PC-3 (cell line): ENCODE results near the gene LYPLA2. TPM values are rescaled to one million over a fixed set of nuclear protein-coding genes. Genes with fewer than 3 reads are reported as not detected.

Experiments used
- ATAC-seq: fragments of 200-7000 bp; cut with Tn5 transposase; 2 replicates; pipeline ENCODE4 v1.9.1; 2020; ENCODE audit warnings: mild to moderate bottlenecking, moderate library complexity
- BruUV-seq: library from RNA; stranded (reverse); fragments of 400-500 nt; replicated peaks from 2 replicates; lab custom pipeline; 2021; lab: Mats Ljungman, UMichigan
- CTCF ChIA-PET: fragments of 300-600 bp; sonication (Branson Sonifier 250); formaldehyde crosslinking; loops from one replicate; lab custom pipeline; 2022; ENCODE audit warnings: antibody characterized with exemption; lab: Charles Lee
- POLR2A ChIA-PET: fragments of 300-600 bp; sonication (Branson Sonifier 250); formaldehyde crosslinking; loops from one replicate; lab custom pipeline; 2022; ENCODE audit warnings: antibody characterized with exemption; ENCODE audit not compliant: unreplicated experiment; lab: Charles Lee
- DNase-seq: peaks from one replicate; pipeline ENCODE4 v3.0.0-alpha.2; 2015
- H2AFZ ChIP-seq: fragments of 300-600 bp; sonication (generic); 2 replicates; pipeline ENCODE4 v1.6.0; 2016; ENCODE audit warnings: antibody characterized with exemption, low read length
- H3F3A ChIP-seq: fragments of 300-600 bp; sonication (generic); one replicate; pipeline ENCODE4 v1.6.0; 2017; ENCODE audit warnings: antibody characterized with exemption, low read length, control low read depth, mild to moderate bottlenecking; ENCODE audit not compliant: unreplicated experiment
- H3K27ac ChIP-seq: fragments of 300-600 bp; sonication (generic); 2 replicates; pipeline ENCODE4 v1.5.1; 2016; ENCODE audit warnings: mild to moderate bottlenecking, low read length
- H3K27me3 ChIP-seq: fragments of 300-600 bp; sonication (generic); 2 replicates; pipeline ENCODE4 v1.6.1; 2016; ENCODE audit warnings: low read length, mixed read lengths
- H3K36me3 ChIP-seq: fragments of 300-600 bp; sonication (generic); 2 replicates; pipeline ENCODE4 v1.6.1; 2016; ENCODE audit warnings: low read depth, mixed run types, low read length, mixed read lengths
- H3K4me1 ChIP-seq: fragments of 300-600 bp; sonication (generic); 2 replicates; pipeline ENCODE4 v1.5.1; 2016; ENCODE audit warnings: low read length; ENCODE audit not compliant: insufficient read depth
- H3K4me2 ChIP-seq: fragments of 300-600 bp; sonication (generic); 2 replicates; pipeline ENCODE4 v1.6.0; 2016; ENCODE audit warnings: low read length
- H3K4me3 ChIP-seq: fragments of 300-600 bp; sonication (generic); 2 replicates; pipeline ENCODE4 v1.5.1; 2016; ENCODE audit warnings: mild to moderate bottlenecking, low read length, mixed read lengths
- H3K79me2 ChIP-seq: fragments of 300-600 bp; sonication (generic); 2 replicates; pipeline ENCODE4 v1.6.1; 2017; ENCODE audit warnings: low read length, mixed read lengths
- H3K9ac ChIP-seq: fragments of 300-600 bp; sonication (generic); 2 replicates; pipeline ENCODE4 v1.6.0; 2016; ENCODE audit warnings: mild to moderate bottlenecking, low read length
- H3K9me2 ChIP-seq: fragments of 300-600 bp; sonication (generic); replicated peaks from 2 replicates; pipeline ENCODE4 v1.6.1; 2016; ENCODE audit warnings: mixed run types, low read length, mixed read lengths
- H3K9me3 ChIP-seq: fragments of 300-600 bp; sonication (generic); 2 replicates; pipeline ENCODE4 v1.6.1; 2016; ENCODE audit warnings: low read length, mixed read lengths
- H4K20me1 ChIP-seq: fragments of 300-600 bp; sonication (generic); 2 replicates; pipeline ENCODE4 v1.6.1; 2016; ENCODE audit warnings: low read length, mixed read lengths
- EZH2 ChIP-seq: fragments of 300-600 bp; sonication (generic); IDR thresholded peaks from one replicate; pipeline ENCODE4 v1.6.1; 2017; ENCODE audit warnings: antibody characterized with exemption, mild to moderate bottlenecking, low read length; ENCODE audit not compliant: unreplicated experiment
- EZH2phosphoT487 ChIP-seq: fragments of 300-600 bp; sonication (generic); IDR thresholded peaks from 2 replicates; pipeline ENCODE4 v1.6.1; 2018; ENCODE audit warnings: mild to moderate bottlenecking, antibody characterized with exemption, low read length, borderline replicate concordance
- intact Hi-C: fragments of 100-400 bp; cut with micrococcal nuclease; formaldehyde crosslinking; loops from 2 replicates; pipeline ENCODE4 v1.9.0; 2023
- total RNA-seq: library from RNA; depleted of rRNA; stranded (reverse); fragments of >200 nt; gene quantifications from 2 replicates; pipeline ENCODE4 v1.2.3, GENCODE V29; 2014
- TF ChIP-seq, protein P1 (sequence below): fragments of 300-600 bp; sonication (generic); conservative IDR thresholded peaks from 2 replicates; pipeline ENCODE4 v1.5.1; 2017; ENCODE audit warnings: antibody characterized with exemption, low read depth, mild to moderate bottlenecking, low read length

LYPLA2 gene
- total RNA-seq, 1 experiment from 2014 or later: 142 TPM

DNA sequence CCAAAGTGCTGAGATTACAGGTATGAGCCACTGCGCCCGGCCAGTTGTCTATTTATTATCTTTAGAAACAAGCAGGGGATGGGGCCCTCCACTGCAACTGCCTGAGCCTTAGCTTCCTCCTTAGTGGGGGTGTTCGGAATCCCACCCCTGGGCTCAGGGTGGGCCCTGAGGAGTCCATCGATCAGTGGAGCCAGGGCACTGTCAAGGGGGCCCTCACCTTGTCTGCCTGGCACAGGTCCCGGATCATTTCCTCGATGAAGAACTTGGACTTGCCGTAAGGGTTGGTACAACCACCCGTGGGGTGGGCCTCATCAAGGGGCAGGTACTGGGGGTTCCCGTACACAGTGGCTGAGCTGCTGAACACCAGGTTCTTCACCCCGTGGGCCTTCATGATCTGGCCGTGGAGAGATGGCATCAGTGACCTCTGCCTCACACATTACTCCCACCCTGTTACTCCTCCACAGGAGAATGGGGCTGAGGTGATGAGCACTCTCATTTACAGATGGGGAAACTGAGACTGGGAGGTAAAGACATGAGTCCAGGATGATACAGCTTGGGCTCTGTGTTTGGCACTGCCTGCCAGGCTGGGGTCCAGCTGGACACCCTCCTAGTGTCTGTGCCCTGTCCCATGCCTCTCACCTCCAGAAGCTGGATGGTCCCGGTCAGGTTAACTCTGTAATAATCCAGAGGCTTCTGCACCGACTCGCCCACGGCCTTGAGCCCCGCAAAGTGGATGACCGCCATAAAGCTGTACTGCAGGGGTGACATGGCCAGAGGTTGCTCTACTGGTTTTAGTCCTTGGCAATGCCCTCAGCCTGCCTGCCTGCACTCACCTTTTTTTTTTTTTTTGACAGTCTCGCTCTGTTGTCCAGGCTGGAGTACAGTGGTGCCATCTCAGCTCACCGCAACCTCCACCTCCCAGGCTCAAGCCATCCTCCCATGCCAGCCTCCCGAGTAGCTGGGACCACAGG lies 6.8 kb downstream of the LYPLA2 start:
- ATAC-seq: no peak
- ChIA-PET POLR2A (interaction anchor here (0.6 kb wide), 1 partner anchor 454 kb away, joined by 3 read pairs; the partner anchor contains the start of gene HNRNPR), CTCF (interaction anchor here (0.6 to 2.2 kb wide), 2 partner anchors 20 to 26 kb away, joined by 3 to 10 read pairs; partner anchors contain the start of gene PITHD1)
- H3K4me3 ChIP-seq: no peak overlapping the region
- intact Hi-C loops: no loop called here
- peaks cover 19% of the 10 kb centered on the region for H3K79me2 ChIP-seq
- H3K4me2 ChIP-seq: no peak overlapping the region
- H3K27me3 ChIP-seq: no peaks in the 10 kb centered on the region
- no peak overlapping the region for H3K9ac ChIP-seq
- no peak for DNase-seq
- no peaks in the 10 kb centered on the region for H3K9me2 ChIP-seq
- no peaks in the 10 kb centered on the region for H3F3A ChIP-seq
- H3K4me1 ChIP-seq: peaks cover 21% of the 10 kb centered on the region
- peaks cover 14% of the 10 kb centered on the region for H3K36me3 ChIP-seq
- no peak overlapping the region for H3K27ac ChIP-seq
- H4K20me1 ChIP-seq: no peaks in the 10 kb centered on the region
- BruUV-seq: no TSS peak
- TF ChIP-seq EZH2phosphoT487: no peak
- no peak for TF ChIP-seq EZH2
- TF ChIP-seq, protein P1, sequence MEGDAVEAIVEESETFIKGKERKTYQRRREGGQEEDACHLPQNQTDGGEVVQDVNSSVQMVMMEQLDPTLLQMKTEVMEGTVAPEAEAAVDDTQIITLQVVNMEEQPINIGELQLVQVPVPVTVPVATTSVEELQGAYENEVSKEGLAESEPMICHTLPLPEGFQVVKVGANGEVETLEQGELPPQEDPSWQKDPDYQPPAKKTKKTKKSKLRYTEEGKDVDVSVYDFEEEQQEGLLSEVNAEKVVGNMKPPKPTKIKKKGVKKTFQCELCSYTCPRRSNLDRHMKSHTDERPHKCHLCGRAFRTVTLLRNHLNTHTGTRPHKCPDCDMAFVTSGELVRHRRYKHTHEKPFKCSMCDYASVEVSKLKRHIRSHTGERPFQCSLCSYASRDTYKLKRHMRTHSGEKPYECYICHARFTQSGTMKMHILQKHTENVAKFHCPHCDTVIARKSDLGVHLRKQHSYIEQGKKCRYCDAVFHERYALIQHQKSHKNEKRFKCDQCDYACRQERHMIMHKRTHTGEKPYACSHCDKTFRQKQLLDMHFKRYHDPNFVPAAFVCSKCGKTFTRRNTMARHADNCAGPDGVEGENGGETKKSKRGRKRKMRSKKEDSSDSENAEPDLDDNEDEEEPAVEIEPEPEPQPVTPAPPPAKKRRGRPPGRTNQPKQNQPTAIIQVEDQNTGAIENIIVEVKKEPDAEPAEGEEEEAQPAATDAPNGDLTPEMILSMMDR: no peak
- no peaks in the 10 kb centered on the region for H3K9me3 ChIP-seq
- no peak overlapping the region for H2AFZ ChIP-seq

DNA sequence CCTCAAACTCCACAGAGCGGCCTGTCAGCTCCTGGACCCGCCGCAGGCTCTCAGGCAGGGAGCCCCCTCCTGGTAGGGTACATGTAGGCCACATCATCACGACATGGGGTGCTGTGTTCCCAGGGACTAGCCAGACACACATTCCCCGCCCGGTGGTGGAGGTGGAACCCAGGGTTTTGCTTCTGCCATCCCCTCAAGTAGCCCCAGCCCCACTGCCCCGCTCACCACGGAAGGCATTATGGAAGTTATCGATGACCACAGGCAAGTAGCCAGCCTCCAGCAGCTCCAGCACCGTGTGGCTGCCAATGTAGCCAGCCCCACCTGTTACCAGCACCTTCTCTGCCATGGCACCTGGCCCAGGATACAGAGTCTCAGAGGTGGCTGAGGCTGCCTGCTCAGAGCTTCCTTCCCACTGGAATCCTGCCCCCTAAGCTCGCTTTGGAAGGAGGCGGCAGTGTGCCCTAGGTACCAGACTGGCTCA lies 7.8 kb downstream of the LYPLA2 start:
- no peaks in the 10 kb centered on the region for H3K27me3 ChIP-seq
- POLR2A ChIA-PET: interaction anchor here (0.6 kb wide), 1 partner anchor 8 kb away, joined by 5 read pairs; the partner anchor contains the start of gene LYPLA2
- H3K79me2 ChIP-seq: peaks cover 10% of the 10 kb centered on the region
- peak overlapping the region; percentile 96 for H3K27ac ChIP-seq
- no TSS peak for BruUV-seq
- no peaks in the 10 kb centered on the region for H3K9me3 ChIP-seq
- TF ChIP-seq EZH2phosphoT487 (no peak), EZH2 (no peak)
- TF ChIP-seq, protein P1: no peak; the same call in 1 of the 2 replicates
- peak overlapping the region; percentile 93 for H3K9ac ChIP-seq
- no peak for DNase-seq
- intact Hi-C loops: loop anchor here (1.0 kb wide), 1 partner anchor 8 kb away; no protein-coding TSS in a partner anchor
- H3F3A ChIP-seq: no peaks in the 10 kb centered on the region
- no peaks in the 10 kb centered on the region for H3K9me2 ChIP-seq
- no peak overlapping the region for H2AFZ ChIP-seq
- H3K4me1 ChIP-seq: peaks cover 21% of the 10 kb centered on the region
- no peaks in the 10 kb centered on the region for H4K20me1 ChIP-seq
- CTCF ChIA-PET: no interaction called here
- H3K36me3 ChIP-seq: peaks cover 8% of the 10 kb centered on the region; the same call in 1 of the 2 replicates
- ATAC-seq: no peak
- H3K4me2 ChIP-seq: peak overlapping the region; percentile 97
- peak overlapping the region; percentile 93; the same call in 1 of the 2 replicates for H3K4me3 ChIP-seq
